Type B pancreatic cell (in vitro differentiated cells): ENCODE measurements around the gene MATK. TPM values are rescaled to one million over a fixed set of nuclear protein-coding genes. Genes with fewer than 3 reads are reported as not detected.

Experiments
- DNase-seq: peaks from one replicate; pipeline ENCODE4 v3.0.0; 2021; ENCODE audit warnings: mixed read lengths; ENCODE audit not compliant: unreplicated experiment; ENCODE audit errors: extremely low spot score
- H3K27ac Mint-ChIP-seq: 2 replicates; pipeline ENCODE4 v1.8.0; 2021; ENCODE audit warnings: mild to moderate bottlenecking, mixed read lengths
- H3K27me3 Mint-ChIP-seq: 2 replicates; pipeline ENCODE4 v1.8.0; 2021; ENCODE audit warnings: mixed read lengths
- H3K36me3 Mint-ChIP-seq: 2 replicates; pipeline ENCODE4 v1.8.0; 2021; ENCODE audit warnings: mixed read lengths
- H3K4me1 Mint-ChIP-seq: one replicate; pipeline ENCODE4 v1.8.0; 2021; ENCODE audit warnings: mixed read lengths; ENCODE audit not compliant: unreplicated experiment
- H3K4me3 Mint-ChIP-seq: 2 replicates; pipeline ENCODE4 v1.8.0; 2021; ENCODE audit warnings: mild to moderate bottlenecking, mixed read lengths
- H3K9me3 Mint-ChIP-seq: 2 replicates; pipeline ENCODE4 v1.8.0; 2021; ENCODE audit warnings: mixed read lengths
- total RNA-seq: library from RNA; stranded (reverse); gene quantifications from 2 replicates; pipeline ENCODE4 v1.2.1, GENCODE V29; 2021; ENCODE audit warnings: low replicate concordance
- TF ChIP-seq, protein P1 (sequence below): fragments of 200-600 bp; sonication (generic); conservative IDR thresholded peaks from 2 replicates; pipeline ENCODE4 v1.5.0; 2021; ENCODE audit warnings: antibody characterized with exemption, mild to moderate bottlenecking

Gene MATK
- total RNA-seq, 1 donor from 2014 or later: 1.6 TPM

DNA sequence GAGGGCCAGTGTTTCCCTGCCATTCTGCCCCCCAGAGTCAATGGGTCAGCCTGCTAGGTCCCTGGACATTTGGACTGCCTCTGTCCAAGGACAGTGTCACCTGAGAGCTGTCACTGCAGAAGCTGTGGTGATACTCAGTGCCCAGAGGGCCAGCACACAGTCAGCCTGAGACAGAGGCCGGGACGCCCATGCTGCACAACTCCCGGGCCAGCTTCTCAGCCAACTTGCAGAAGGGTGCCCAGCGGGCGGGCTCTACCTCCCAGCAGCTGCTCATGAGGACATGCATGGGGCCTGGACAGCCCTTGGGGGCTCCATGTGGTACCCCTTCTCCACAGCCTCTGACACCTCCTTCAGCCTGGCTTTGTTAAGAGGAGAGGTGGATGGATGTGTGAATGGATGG, 10.3 kb downstream of the MATK start:
- H3K4me3 Mint-ChIP-seq: no peak overlapping the region
- TF ChIP-seq, protein P1, sequence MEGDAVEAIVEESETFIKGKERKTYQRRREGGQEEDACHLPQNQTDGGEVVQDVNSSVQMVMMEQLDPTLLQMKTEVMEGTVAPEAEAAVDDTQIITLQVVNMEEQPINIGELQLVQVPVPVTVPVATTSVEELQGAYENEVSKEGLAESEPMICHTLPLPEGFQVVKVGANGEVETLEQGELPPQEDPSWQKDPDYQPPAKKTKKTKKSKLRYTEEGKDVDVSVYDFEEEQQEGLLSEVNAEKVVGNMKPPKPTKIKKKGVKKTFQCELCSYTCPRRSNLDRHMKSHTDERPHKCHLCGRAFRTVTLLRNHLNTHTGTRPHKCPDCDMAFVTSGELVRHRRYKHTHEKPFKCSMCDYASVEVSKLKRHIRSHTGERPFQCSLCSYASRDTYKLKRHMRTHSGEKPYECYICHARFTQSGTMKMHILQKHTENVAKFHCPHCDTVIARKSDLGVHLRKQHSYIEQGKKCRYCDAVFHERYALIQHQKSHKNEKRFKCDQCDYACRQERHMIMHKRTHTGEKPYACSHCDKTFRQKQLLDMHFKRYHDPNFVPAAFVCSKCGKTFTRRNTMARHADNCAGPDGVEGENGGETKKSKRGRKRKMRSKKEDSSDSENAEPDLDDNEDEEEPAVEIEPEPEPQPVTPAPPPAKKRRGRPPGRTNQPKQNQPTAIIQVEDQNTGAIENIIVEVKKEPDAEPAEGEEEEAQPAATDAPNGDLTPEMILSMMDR: no peak
- no peaks in the 10 kb centered on the region for H3K36me3 Mint-ChIP-seq
- no peak for DNase-seq
- peaks cover 3% of the 10 kb centered on the region for H3K27me3 Mint-ChIP-seq
- H3K27ac Mint-ChIP-seq: no peak overlapping the region
- no peaks in the 10 kb centered on the region for H3K4me1 Mint-ChIP-seq
- H3K9me3 Mint-ChIP-seq: no peaks in the 10 kb centered on the region

DNA sequence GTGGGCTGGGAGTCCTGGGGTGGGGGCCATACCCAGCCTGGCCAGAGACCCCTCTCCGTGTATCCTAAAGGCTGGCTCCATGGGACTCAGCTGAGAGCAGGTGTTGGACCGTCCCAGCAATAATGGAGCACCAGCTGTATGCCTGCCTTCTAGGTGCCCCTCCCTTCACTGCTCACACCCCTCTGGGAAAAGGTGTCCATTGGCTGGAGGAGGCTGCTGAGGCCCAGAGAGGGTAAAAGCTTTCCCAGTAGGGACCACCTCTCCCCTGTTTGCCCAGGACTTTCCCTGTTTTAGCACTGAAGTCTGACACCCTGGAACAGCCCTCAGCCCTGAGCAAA, 10.8 kb downstream of the MATK start:
- DNase-seq: no peak
- no peaks in the 10 kb centered on the region for H3K4me1 Mint-ChIP-seq

DNA sequence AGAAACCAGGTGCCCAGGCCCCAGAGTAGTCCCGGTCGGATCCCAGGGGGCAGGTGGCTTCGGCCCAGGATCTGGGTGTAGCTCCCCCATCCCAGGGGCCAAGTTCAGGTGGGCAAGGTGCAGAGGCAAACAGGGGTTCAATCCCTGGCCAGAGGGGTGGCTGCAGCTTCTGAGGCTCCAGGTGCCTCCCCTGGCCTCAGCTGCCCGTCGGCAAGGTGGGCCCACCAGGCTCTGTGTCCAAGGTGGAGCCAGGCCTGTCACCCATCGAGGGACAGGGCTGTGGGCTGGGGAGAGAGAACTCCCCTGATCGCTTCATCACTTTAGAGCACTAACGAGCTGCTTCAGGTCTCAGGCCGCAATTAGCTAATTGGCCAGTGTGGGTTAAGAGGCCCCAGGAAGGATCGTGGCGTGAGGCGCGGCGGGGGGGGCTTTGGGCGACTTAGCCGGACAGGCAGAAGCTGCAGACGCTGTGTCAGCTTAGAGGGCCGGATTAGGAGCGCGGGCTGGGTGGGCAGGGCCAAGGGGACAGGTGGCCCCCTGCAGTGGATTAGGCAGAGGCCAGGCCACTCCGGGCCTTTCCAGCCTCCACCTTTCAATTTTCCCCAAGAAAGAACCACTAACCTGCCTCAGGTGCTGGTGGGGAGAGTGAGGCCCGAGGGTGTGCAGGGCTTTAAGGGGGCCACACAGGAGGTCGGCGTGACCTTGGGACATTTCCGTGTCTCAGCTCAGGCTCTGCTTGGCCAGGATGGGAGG, 11.4 kb downstream of the MATK start:
- Mint-ChIP-seq H3K27me3 (peaks cover 3% of the 10 kb centered on the region), H3K4me3 (no peak overlapping the region), H3K27ac (no peak overlapping the region), H3K9me3 (no peaks in the 10 kb centered on the region), H3K36me3 (no peaks in the 10 kb centered on the region), H3K4me1 (no peaks in the 10 kb centered on the region)
- no peak for DNase-seq
- TF ChIP-seq, protein P1: no peak

More for the DNA sequence above, 10.8 kb downstream of the MATK start:
- TF ChIP-seq, protein P1: no peak
- Mint-ChIP-seq H3K36me3 (no peaks in the 10 kb centered on the region), H3K27me3 (peaks cover 3% of the 10 kb centered on the region), H3K27ac (no peak overlapping the region), H3K9me3 (no peaks in the 10 kb centered on the region), H3K4me3 (no peak overlapping the region)

DNA sequence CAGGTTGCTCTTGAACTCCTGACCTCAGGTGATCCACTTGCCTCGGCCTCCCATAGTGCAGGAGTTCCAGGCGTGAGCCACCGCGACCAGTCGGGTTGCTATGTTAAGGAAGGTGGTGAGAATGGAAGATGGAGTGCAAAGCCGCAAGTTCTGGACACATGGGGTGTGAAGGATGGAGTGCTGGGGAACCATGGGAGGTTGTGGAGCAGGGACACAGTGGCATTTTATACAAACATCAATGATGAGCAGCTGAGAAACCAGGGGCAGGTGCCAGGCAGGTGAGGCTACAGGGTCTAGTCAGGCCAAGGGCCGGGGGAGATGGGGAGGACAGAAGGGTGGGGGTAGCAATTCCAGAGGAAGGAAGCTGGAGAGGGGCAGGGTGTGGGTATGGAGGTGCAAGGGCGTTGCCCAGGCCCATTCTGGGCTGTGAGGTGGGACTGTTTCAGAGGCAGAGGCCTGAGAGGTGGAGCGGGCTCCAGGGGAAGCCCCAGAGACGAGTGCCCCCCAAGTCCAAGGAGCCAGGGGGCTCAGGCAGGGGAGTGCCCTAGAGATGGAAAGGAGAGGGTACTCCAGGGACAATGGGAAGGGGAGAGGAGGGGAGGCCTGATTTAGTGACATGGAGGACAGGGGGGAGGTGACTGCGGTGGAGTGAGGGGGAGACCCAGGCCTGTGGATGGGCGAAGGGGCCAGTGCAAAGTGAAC, 12.2 kb downstream of the MATK start:
- TF ChIP-seq, protein P1: no peak
- Mint-ChIP-seq H3K27me3 (peaks cover 3% of the 10 kb centered on the region), H3K4me1 (no peaks in the 10 kb centered on the region), H3K36me3 (no peaks in the 10 kb centered on the region), H3K4me3 (no peak overlapping the region), H3K27ac (no peak overlapping the region), H3K9me3 (no peaks in the 10 kb centered on the region)
- no peak for DNase-seq

GRCh38 chr19:3771906-3772455, 14.2 kb downstream of the MATK start, which contains the start of gene RAX2:
TSS of gene RAX2 (minus strand) at chr19:3772228. CDS start at chr19:3771742, 486 bp downstream.
- H3K9me3 Mint-ChIP-seq: no peaks in the 10 kb centered on the region
- H3K27ac Mint-ChIP-seq: peak within 1 kb of the TSS; percentile 47
- H3K4me1 Mint-ChIP-seq: no peaks in the 10 kb centered on the region
- no peak within 1 kb of the TSS for H3K4me3 Mint-ChIP-seq
- no peaks in the 10 kb centered on the region for H3K36me3 Mint-ChIP-seq
- no peak for DNase-seq
- TF ChIP-seq, protein P1: no peak
- H3K27me3 Mint-ChIP-seq: peaks cover 3% of the 10 kb centered on the region
